ENCODE results near the gene MOXD1.

MOXD1 gene

DNA sequence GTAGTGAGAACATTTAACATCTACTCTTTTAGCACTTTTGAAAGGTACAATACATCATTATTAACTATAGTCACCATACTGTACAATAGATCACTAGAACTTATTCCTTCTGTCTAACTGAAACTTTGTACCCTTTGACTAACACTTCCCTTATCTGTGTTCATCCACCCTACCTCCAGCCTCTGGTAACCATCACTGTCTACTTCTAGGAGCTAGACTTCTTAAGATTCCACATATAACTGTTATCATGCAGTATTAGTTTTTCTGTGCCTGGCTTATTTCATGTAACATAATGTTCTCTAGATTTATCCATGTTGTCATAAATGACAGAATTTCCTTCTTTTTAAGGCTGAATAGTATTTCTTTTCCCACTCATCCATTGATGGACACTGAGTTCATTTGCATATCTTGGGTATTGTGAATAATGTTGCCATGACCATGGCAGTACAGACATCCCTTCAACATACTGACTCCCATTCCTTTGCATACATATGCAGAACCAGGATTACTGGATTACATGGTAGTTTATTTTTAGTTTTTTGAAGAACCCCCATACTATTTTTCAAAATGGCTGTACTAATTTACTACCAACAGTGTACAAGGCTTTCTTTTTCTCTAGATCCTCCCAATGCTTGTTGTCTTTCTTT, 135.7 kb downstream of the MOXD1 start:
- TF ChIP-seq, protein P1, sequence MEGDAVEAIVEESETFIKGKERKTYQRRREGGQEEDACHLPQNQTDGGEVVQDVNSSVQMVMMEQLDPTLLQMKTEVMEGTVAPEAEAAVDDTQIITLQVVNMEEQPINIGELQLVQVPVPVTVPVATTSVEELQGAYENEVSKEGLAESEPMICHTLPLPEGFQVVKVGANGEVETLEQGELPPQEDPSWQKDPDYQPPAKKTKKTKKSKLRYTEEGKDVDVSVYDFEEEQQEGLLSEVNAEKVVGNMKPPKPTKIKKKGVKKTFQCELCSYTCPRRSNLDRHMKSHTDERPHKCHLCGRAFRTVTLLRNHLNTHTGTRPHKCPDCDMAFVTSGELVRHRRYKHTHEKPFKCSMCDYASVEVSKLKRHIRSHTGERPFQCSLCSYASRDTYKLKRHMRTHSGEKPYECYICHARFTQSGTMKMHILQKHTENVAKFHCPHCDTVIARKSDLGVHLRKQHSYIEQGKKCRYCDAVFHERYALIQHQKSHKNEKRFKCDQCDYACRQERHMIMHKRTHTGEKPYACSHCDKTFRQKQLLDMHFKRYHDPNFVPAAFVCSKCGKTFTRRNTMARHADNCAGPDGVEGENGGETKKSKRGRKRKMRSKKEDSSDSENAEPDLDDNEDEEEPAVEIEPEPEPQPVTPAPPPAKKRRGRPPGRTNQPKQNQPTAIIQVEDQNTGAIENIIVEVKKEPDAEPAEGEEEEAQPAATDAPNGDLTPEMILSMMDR (conservative IDR thresholded peaks at IDR 0.05; ENCODE audit: low read depth) = no peak
- ChIA-PET CTCF (interaction anchor here (1.1 to 1.8 kb wide), 2 partner anchors 11 to 14 kb away, joined by 3 to 5 read pairs; no protein-coding TSS in a partner anchor), POLR2A (ENCODE audit: low non-redundant PET) (no interaction called here)
- H3K27ac ChIP-seq = no peak overlapping the region
- no peak for DNase-seq (ENCODE audit: low spot score)

DNA sequence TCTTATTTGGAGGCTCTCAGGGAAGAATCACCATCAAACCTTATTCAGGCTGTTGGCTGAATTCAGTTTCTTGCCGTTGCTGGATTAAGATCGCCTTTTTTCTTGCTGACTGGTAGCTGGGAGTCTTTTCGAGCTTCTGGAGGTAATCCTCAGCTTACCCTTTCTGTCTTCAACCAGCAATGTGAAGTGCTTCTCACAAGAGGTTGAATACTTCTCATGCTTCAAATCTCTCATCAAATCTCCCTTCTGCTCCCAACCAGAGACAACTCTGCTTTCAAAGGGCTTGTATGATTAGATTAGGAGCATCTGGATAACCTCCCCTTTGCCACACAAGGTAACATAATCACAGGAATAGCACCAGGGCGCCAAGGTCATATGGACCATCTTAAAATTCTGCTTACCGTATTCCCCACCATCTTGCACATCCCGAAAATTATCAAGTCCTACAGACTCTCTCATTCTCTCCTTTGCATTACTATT, 137.2 kb downstream of the MOXD1 start:
- CTCF ChIA-PET = no interaction called here
- TF ChIP-seq, protein P1 (conservative IDR thresholded peaks at IDR 0.05; ENCODE audit: low read depth) = no peak

DNA sequence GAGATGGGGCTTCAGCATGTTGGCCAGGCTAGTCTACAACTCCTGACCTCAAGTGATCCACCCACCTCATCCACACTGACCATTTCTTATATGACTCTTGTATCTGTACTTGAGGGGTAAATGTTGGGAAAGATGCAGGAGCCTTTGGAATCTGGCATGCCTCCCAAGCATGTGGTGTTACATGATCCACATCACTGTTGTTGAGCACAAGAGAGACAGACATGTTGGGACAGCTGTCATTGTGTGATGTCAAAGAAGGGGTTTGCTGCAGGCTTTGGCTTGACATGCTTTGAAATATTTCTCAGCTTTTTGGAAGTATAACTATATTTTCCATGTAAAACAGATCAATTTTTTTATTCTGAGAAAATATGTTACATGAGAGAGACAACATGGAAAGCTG, 139.9 kb downstream of the MOXD1 start:
- ChIA-PET CTCF (interaction anchor here (3.4 kb wide), 1 partner anchor 18 kb away, joined by 11 read pairs; no protein-coding TSS in a partner anchor), POLR2A (ENCODE audit: low non-redundant PET) (no interaction called here)
- no peak for DNase-seq (ENCODE audit: low spot score)
- TF ChIP-seq, protein P1 (conservative IDR thresholded peaks at IDR 0.05; ENCODE audit: low read depth) = no peak
- H3K27ac ChIP-seq = no peak overlapping the region

More for the DNA sequence above, 137.2 kb downstream of the MOXD1 start:
- POLR2A ChIA-PET (ENCODE audit: low non-redundant PET) = no interaction called here
- H3K27ac ChIP-seq = no peak overlapping the region
- DNase-seq (ENCODE audit: low spot score) = no peak

DNA sequence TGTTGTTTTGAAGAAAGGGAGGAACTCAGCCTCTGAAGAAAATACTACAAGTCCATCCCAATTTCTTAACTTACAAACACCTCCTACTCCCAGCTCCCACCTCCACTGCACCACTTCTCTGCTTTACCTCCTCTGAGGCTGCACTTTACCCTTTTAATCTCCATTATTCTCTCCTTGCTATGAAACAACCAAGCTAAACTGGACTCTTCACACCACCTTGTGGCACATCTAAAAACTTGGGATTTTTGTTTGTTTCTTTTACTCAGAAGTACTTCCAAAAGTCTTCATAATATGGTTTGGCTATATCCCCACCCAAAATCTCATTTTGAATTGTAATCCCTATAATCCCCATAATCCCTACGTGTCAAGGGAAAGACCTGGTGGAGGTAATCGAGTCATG, 142.2 kb downstream of the MOXD1 start:
- POLR2A ChIA-PET (ENCODE audit: low non-redundant PET) = no interaction called here
- CTCF ChIA-PET = interaction anchor here (1.6 kb wide), 1 partner anchor 20 kb away, joined by 6 read pairs; no protein-coding TSS in a partner anchor
- no peak for DNase-seq (ENCODE audit: low spot score)
- TF ChIP-seq, protein P1 (conservative IDR thresholded peaks at IDR 0.05; ENCODE audit: low read depth) = no peak
- H3K27ac ChIP-seq = no peak overlapping the region

DNA sequence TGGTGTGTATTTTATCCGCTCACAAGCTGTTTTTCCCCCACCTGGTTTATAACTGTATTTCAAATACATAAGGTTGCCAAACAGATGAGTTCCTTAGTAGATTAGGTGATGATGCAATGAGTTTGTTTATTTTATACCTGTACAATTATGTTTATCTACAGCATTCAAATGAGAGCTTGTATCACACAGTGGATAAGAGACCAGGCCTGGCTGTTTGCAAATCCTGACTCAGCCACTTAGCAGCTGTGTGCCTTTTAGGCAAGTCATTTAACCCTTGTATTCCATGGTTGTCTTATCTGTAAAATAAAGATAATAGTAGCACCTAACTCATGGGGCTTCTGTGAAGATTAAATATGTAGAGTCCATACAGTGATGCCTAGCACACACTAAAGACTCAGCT, 143.7 kb downstream of the MOXD1 start:
- ChIA-PET CTCF (interaction anchor here (0.6 to 0.7 kb wide), 2 partner anchors 21 to 23 kb away, joined by 3 to 4 read pairs; no protein-coding TSS in a partner anchor), POLR2A (ENCODE audit: low non-redundant PET) (no interaction called here)
- TF ChIP-seq, protein P1 (conservative IDR thresholded peaks at IDR 0.05; ENCODE audit: low read depth) = no peak
- H3K27ac ChIP-seq = no peak overlapping the region
- no peak for DNase-seq (ENCODE audit: low spot score)

DNA sequence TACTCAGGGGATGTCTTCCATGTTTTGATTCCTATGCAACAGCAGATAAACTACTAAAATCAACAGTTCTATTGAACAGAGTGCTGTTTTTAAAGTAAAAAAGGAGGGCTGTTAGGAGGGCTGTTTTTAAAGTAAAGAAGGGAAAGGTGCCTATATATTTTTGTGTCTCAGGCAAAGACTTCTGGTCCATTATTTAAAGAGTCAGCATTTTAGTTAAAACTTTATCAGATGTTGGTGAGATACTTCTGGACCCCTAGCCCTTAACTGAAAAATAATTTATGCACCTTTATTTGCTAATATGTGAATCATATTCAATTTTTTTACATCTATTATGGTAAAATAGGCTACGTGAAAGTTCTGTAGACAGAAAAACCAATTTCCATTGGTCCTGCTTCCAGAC, 144.8 kb downstream of the MOXD1 start:
- CTCF ChIA-PET = no interaction called here
- H3K27ac ChIP-seq = no peak overlapping the region
- POLR2A ChIA-PET (ENCODE audit: low non-redundant PET) = no interaction called here
- TF ChIP-seq, protein P1 (conservative IDR thresholded peaks at IDR 0.05; ENCODE audit: low read depth) = no peak
- DNase-seq (ENCODE audit: low spot score) = no peak
